ENCODE data around the gene LDHAL6A. TPM values are rescaled to one million over a fixed set of nuclear protein-coding genes. Genes with fewer than 3 reads are reported as not detected.

Gene LDHAL6A
- total and polyA plus RNA-seq, 4 donors: 0.28 TPM; not detected in 3

- Histone ChIP-seq H3K4me1 (ENCODE audit: control insufficient read depth in 4 of 4, insufficient read depth in 4 of 4, low read length in 3 of 4) (no peaks in the 10 kb centered on the region), H3K36me3 (ENCODE audit: control insufficient read depth in 4 of 4, insufficient read depth in 3 of 4, low read depth in 1 of 4, low read length in 3 of 4) (no peaks in the 10 kb centered on the region), H3K9me3 (ENCODE audit: control insufficient read depth in 4 of 4, low read length in 3 of 4) (no peaks in the 10 kb centered on the region), H3K27ac (ENCODE audit: low read depth in 1 of 2, low read length in 2 of 2) (no peak overlapping the region), H3K9ac (ENCODE audit: low read depth in 1 of 2, low read length in 2 of 2) (no peak overlapping the region), H3K27me3 (ENCODE audit: control insufficient read depth in 4 of 4, insufficient read depth in 4 of 4, low read length in 3 of 4) (no peaks in the 10 kb centered on the region), H3K4me3 (ENCODE audit: low read depth in 1 of 3, low read length in 3 of 3) (no peak overlapping the region)
- DNase-seq (ENCODE audit: low spot score): no peak
- WGBS: 76% methylated on average over 4 of the region's 4 CpGs
- TF ChIP-seq FOXA1 (IDR thresholded peaks at IDR 0.05) (no peak), JUND (IDR thresholded peaks at IDR 0.05) (no peak), RAD21 (IDR thresholded peaks at IDR 0.05) (no peak), MAX (IDR thresholded peaks at IDR 0.05) (no peak), NR2F2 (IDR thresholded peaks at IDR 0.05) (no peak), EGR1 (IDR thresholded peaks at IDR 0.05; ENCODE audit: low read depth in 2 of 2) (no peak), HNF4A (conservative IDR thresholded peaks at IDR 0.05) (no peak), FOXA2 (IDR thresholded peaks at IDR 0.05) (no peak), SP1 (IDR thresholded peaks at IDR 0.05) (no peak), TAF1 (conservative IDR thresholded peaks at IDR 0.05) (no peak), RXRA (IDR thresholded peaks at IDR 0.05) (no peak), ATF3 (IDR thresholded peaks at IDR 0.05) (no peak), REST (IDR thresholded peaks at IDR 0.05) (no peak), YY1 (IDR thresholded peaks at IDR 0.05) (no peak), CTCF (IDR thresholded peaks at IDR 0.05; ENCODE audit: low read depth, low read length, missing input control) (no peak), ZBTB33 (IDR thresholded peaks at IDR 0.05) (no peak), HNF4G (IDR thresholded peaks at IDR 0.05) (no peak)
These were observed 28.4 kb upstream of the LDHAL6A start for GRCh38 chr11:18427240-18427639.

- TF ChIP-seq HNF4A (conservative IDR thresholded peaks at IDR 0.05) (no peak), HNF4G (IDR thresholded peaks at IDR 0.05) (no peak), TAF1 (conservative IDR thresholded peaks at IDR 0.05) (no peak), GABPA (IDR thresholded peaks at IDR 0.05 in 1 of 2, conservative IDR thresholded peaks at IDR 0.05 in 1 of 2) (no peak), EGR1 (IDR thresholded peaks at IDR 0.05; ENCODE audit: low read depth in 2 of 2) (no peak)
- no peaks in the 10 kb centered on the region for H3K4me1 ChIP-seq (ENCODE audit: control insufficient read depth in 4 of 4, insufficient read depth in 4 of 4, low read length in 3 of 4)
- WGBS: 89% methylated on average over 5 of the region's 5 CpGs
- no peak overlapping the region for H3K27ac ChIP-seq (ENCODE audit: low read depth in 1 of 2, low read length in 2 of 2)
- no peaks in the 10 kb centered on the region for H3K9me3 ChIP-seq (ENCODE audit: control insufficient read depth in 4 of 4, low read length in 3 of 4)
- no peak for DNase-seq (ENCODE audit: low spot score)
- no peaks in the 10 kb centered on the region for H3K36me3 ChIP-seq (ENCODE audit: control insufficient read depth in 4 of 4, insufficient read depth in 3 of 4, low read depth in 1 of 4, low read length in 3 of 4)
- H3K9ac ChIP-seq (ENCODE audit: low read depth in 1 of 2, low read length in 2 of 2): no peak overlapping the region
- no peak overlapping the region for H3K4me3 ChIP-seq (ENCODE audit: low read depth in 1 of 3, low read length in 3 of 3)
- no peaks in the 10 kb centered on the region for H3K27me3 ChIP-seq (ENCODE audit: control insufficient read depth in 4 of 4, insufficient read depth in 4 of 4, low read length in 3 of 4)
These were observed 26.3 kb upstream of the LDHAL6A start for GRCh38 chr11:18429332-18429731.

All from liver (tissue), 9 donors.